ENCODE results near the gene MYCBP. TPM values are rescaled to one million over a fixed set of nuclear protein-coding genes. Genes with fewer than 3 reads are reported as not detected.

The MYCBP gene, protein sequence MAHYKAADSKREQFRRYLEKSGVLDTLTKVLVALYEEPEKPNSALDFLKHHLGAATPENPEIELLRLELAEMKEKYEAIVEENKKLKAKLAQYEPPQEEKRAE
- total RNA-seq = 10 to 100 TPM; 12.2 to 14.0 TPM

DNA sequence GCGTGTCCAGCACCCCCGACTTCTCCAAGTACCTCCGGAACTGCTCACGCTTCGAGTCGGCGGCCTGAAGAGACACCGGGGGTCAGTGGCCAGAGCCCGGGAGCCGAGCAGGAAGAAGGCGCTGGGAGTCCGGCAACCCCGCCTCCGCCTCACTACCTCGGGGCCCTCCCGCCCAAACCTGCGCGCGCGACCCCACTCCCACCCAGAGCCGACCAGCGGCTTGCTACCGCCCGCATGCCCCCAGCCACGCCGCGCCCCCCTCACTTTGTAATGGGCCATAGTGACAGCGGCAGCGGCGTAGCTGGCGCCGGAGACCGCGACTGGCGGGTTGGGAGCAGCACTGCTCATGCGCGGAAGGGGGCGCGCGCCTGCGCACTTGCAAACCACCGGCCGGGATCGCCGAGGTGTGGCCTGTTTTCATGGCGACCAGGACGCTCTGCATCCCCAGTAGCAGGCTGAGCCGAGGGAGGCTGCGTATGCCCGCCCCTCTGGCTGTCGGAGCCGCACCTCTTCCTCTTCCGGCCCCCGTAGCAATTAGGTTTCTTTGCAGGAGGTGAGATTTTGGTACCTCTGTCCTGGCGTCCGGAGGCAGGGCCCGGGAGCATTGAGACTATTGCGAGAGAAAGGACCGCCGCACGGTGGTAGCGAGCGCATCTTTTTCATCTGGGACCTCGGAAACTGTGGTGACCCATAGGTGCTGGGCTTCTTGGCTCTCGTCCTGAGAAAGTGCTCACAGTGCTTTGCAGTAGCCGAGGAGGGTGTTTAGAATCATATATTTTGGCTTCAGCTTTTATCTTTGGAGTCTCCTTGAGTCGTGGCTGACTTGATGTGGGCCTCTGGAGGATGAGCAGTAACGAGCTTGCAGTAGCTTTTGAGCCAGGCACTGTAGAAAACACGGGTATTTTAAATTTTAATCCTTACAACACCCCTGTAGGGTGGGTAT lies at the start of gene MYCBP:
Gene MYCBP, minus strand, starts transcription at position 322 of the 943 bp plus-strand sequence. Its CDS starts 43 bp downstream, at position 279.
- DNase-seq (peak; percentile 96 to 97 (median 96)), ATAC-seq (peak; percentile 99)
- Histone ChIP-seq H3K27ac (peak within 1 kb of the TSS in 3 of 4 donors; percentile 55 to 82 (median 78)), H3K36me3 (replicated peaks in 1 of 2; ENCODE audit: insufficient read depth in 1 of 2, low read depth in 2 of 2) (no peaks in the 10 kb centered on the region), H3K4me1 (peaks cover 19% of the 10 kb centered on the region), H3K9me3 (no peaks in the 10 kb centered on the region), H3K27me3 (no peaks in the 10 kb centered on the region), H3K4me3 (peak within 1 kb of the TSS; percentile 84 to 85)
- WGBS, 2 donors = 0 to 3% methylated on average over 8 to 48 of the region's 69 CpGs
- intact Hi-C loops (cut with DNase I) = no loop called here
- TF ChIP-seq POLR2A (IDR thresholded peaks at IDR 0.05) = peak in 2 of 3 donors; percentile 60 to 68
- TF ChIP-seq, protein P1, sequence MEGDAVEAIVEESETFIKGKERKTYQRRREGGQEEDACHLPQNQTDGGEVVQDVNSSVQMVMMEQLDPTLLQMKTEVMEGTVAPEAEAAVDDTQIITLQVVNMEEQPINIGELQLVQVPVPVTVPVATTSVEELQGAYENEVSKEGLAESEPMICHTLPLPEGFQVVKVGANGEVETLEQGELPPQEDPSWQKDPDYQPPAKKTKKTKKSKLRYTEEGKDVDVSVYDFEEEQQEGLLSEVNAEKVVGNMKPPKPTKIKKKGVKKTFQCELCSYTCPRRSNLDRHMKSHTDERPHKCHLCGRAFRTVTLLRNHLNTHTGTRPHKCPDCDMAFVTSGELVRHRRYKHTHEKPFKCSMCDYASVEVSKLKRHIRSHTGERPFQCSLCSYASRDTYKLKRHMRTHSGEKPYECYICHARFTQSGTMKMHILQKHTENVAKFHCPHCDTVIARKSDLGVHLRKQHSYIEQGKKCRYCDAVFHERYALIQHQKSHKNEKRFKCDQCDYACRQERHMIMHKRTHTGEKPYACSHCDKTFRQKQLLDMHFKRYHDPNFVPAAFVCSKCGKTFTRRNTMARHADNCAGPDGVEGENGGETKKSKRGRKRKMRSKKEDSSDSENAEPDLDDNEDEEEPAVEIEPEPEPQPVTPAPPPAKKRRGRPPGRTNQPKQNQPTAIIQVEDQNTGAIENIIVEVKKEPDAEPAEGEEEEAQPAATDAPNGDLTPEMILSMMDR (IDR thresholded peaks at IDR 0.05) = peak in 3 of 7 experiments; percentile 17 to 33 (median 32)

DNA sequence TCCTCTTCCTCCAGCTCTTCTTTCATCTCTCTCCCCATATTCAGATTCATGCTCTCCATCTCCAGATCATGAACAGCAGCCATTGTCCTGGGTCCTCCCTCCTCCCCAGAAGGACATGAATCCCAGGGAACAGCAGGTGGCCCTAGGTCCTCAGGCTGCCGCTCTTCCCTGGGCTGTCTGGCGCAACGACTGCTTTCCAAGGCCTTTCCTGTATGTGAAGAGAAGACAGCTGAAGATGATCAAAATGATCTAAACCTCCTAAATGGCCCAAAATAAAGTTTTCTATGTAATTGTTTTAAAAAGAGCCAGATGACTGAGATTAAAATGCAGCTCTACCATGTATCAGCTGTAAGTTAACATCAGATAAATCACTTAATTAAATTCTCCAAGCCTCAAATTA lies 46.0 kb upstream of the MYCBP start:
- Histone ChIP-seq H3K4me3 (no peak overlapping the region), H3K4me1 (no peaks in the 10 kb centered on the region), H3K27ac (no peak overlapping the region), H3K27me3 (no peaks in the 10 kb centered on the region), H3K36me3 (replicated peaks in 1 of 2; ENCODE audit: insufficient read depth in 1 of 2, low read depth in 2 of 2) (no peaks in the 10 kb centered on the region), H3K9me3 (no peaks in the 10 kb centered on the region)
- ATAC-seq = no peak
- WGBS, 2 donors = 38 to 50% methylated on average over 3 of the region's 3 CpGs
- intact Hi-C loops (cut with DNase I) = no loop called here
- DNase-seq = peak in 3 of 4 donors; percentile 13 to 26 (median 21)
- TF ChIP-seq POLR2A (IDR thresholded peaks at IDR 0.05) = no peak
- TF ChIP-seq, protein P1 (IDR thresholded peaks at IDR 0.05) = peak in 2 of 7 experiments; percentile 20 to 31

DNA sequence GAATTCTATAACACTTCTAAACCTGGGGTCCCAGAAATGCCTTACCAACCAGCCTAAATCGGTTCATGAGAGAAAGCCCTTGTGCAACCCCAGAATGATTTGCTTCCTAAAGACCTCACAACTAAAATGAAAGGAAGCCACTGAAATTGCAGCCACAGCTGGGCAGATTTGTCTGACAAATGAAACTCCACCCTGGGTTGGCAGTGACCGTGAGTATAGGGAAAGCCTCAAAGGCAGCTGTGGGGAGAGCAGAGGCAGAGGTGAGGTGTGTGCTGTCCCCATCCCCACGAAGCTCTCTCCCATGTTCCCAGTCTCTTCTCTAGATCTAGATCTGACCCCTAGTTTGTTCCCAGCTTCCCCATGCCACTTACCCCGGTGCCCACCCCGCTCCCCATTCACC lies 45.4 kb upstream of the MYCBP start:
- Histone ChIP-seq H3K27ac (no peak overlapping the region), H3K4me1 (no peaks in the 10 kb centered on the region), H3K27me3 (no peaks in the 10 kb centered on the region), H3K9me3 (no peaks in the 10 kb centered on the region), H3K4me3 (no peak overlapping the region), H3K36me3 (replicated peaks in 1 of 2; ENCODE audit: insufficient read depth in 1 of 2, low read depth in 2 of 2) (no peaks in the 10 kb centered on the region)
- WGBS, 2 donors = 69 to 80% methylated on average over 5 of the region's 5 CpGs
- no peak for TF ChIP-seq POLR2A (IDR thresholded peaks at IDR 0.05)
- TF ChIP-seq, protein P1 (IDR thresholded peaks at IDR 0.05) = no peak
- no peak for DNase-seq
- ATAC-seq = no peak
- intact Hi-C loops (cut with DNase I) = no loop called here

DNA sequence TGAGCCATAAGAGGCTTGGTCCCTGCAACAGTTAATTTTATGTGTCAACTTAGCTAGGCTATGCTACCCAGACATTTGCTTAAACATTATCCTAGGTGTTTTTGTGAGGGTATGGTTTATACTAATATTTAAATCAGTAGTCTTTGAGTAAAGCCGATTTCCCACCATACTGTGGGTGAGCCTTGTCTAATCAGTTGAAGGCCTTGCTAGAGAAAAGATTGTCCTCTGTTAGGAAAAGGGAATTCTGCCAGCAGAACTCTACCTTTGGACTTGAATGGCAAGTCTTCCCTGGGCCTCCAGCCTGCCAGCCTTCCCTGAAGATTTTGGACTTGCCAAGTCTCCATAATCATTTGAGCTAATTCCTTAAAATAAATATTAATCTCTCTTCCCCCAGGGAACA lies 44.6 kb upstream of the MYCBP start:
- no peak overlapping the region for H3K27ac ChIP-seq
- no peaks in the 10 kb centered on the region for H3K27me3 ChIP-seq
- ATAC-seq = no peak
- TF ChIP-seq, protein P1 (IDR thresholded peaks at IDR 0.05) = no peak
- TF ChIP-seq POLR2A (IDR thresholded peaks at IDR 0.05) = no peak
- intact Hi-C loops (cut with DNase I) = no loop called here
- no peak overlapping the region for H3K4me3 ChIP-seq
- no peaks in the 10 kb centered on the region for H3K36me3 ChIP-seq (replicated peaks in 1 of 2; ENCODE audit: insufficient read depth in 1 of 2, low read depth in 2 of 2)
- H3K9me3 ChIP-seq = no peaks in the 10 kb centered on the region
- no peaks in the 10 kb centered on the region for H3K4me1 ChIP-seq
- no peak for DNase-seq
- WGBS, 2 donors = 42 to 44% methylated on average over 1 of the region's 1 CpG

All from body of pancreas (tissue), 4 donors.